Mesenteric fat pad (tissue), 1 donor: ENCODE measurements around the gene OR13G1. TPM values are rescaled to one million over a fixed set of nuclear protein-coding genes. Genes with fewer than 3 reads are reported as not detected.
"Not testable (repeated sequence)": the region's sequence is repeated elsewhere in the genome, so short reads cannot be mapped to it uniquely, and the experiment has no call there.

Experiments
- DNase-seq: peaks from one replicate; pipeline ENCODE4 v3.0.0-alpha.2; 2020; ENCODE audit warnings: low spot score
- long read RNA-seq: library from polyadenylated mRNA; unstranded; transcript quantifications from one replicate; pipeline ENCODE4 v2.0.0, GENCODE V29; 2020
- total RNA-seq: library from RNA; stranded (reverse); fragmentation: NEBNext Ultra II Directional; extraction: Animal tissue kit (Norgen Biotek cat#: 25700); gene quantifications from one replicate; pipeline ENCODE4 v1.2.1, GENCODE V29; 2021
- donor health status: DM: yes; HTN: yes; CAD: no.

The OR13G1 gene, protein sequence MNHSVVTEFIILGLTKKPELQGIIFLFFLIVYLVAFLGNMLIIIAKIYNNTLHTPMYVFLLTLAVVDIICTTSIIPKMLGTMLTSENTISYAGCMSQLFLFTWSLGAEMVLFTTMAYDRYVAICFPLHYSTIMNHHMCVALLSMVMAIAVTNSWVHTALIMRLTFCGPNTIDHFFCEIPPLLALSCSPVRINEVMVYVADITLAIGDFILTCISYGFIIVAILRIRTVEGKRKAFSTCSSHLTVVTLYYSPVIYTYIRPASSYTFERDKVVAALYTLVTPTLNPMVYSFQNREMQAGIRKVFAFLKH
- total RNA-seq: not detected
- long read RNA-seq: 0 reads

DNA sequence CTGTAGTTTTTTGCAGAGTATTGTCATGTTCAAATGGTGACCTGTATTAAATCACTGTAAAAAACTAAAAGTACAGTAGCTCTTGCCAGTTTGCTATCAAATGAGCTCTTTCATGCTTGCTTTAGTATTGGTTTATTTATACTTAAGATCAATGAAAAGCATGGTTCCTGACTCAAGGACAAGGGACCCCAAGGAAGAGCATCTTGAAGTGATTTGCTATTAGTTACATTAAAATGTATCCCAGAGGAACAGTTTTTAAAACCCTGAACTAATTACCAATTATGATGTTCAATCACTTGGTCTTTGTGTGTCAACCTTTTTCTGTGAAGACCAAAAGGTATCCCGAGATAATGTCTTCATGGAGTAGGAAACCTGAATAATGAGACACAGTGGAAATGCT is at the start of gene OR13G1:
Gene OR13G1 (minus strand): TSS at position 101 of the 400 bp plus-strand sequence. CDS start 6,698 bp downstream, outside the sequence.
- DNase-seq: no peak

DNA sequence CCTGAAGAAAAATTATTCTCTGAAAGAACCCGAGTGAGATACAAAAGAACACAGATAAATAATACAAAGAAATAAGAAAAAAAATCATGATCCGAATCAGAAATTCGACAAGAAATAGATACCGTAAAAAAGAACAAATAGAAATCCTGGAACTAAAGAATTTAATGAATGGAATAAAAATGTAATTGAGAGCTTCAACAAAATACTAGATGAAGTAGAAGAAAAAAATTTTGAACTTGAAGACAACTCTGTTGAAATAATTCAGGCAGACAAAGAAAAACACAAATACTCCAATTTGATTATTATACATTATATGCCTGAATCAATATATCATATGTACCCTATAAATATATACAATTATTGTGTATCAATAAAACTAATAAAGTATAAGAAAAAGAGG is 41.7 kb upstream of the OR13G1 start:
- DNase-seq: no peak

DNA sequence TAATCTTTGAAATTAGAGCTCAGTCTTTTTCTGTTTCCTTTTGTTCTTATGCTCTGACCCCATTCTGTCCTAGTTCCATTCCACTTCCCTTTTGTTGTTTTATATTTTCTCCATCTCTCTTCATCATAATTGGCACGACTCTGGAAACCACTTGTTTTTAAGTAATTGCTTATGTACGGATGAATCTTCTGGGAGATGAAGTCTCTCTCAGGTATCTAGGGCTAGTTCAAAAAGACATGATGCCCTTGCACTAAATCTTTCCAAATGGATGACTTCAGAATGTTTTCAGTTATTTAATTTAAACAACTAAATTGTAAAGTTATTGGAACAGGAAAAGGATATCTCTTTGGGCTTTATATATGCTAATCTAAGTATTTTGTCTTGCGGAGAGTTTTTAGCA is 37.0 kb upstream of the OR13G1 start, which contains the start of gene OR6F1:
Gene OR6F1 (minus strand): TSS at position 101 of the 400 bp plus-strand sequence. CDS start 3,891 bp downstream, outside the sequence.
- DNase-seq: no peak

DNA sequence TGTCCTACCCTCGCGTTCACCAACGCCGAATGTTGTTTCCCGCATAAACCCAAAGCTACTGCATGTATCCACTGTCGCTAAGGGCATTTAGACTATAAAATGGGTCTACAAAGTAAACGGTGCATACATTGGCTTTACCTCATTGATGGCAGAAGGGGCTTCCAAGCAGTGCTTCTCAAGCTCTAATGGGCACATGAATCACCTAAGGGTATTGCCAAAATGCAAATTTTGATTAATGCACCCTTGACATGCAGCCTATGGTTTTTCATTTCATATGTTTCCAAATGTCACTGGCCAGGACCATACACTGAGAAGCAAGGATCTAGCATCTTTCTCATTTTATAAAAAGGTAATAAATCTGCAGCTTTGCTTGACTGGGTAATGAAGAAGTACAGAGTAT is 34.2 kb upstream of the OR13G1 start:
- no peak for DNase-seq

DNA sequence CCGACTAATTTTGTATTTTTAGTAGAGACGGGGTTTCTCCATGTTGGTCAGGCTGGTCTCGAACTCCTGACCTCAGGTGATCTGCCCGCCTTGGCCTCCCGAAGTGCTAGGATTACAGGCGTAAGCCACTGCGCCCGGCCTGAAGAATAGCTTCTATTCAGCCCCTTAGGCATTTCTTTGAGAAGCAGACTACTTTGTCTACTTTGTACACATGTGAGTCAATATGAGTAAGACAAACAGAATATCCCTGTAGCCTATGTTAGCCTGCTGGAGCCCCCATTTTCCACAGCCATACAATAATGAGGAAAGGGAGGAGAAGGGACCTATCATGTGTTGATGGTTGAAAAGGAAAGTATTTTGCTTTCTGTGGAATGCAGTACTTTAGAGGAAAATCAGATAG is 31.1 kb upstream of the OR13G1 start:
- DNase-seq: not testable (repeated sequence)

DNA sequence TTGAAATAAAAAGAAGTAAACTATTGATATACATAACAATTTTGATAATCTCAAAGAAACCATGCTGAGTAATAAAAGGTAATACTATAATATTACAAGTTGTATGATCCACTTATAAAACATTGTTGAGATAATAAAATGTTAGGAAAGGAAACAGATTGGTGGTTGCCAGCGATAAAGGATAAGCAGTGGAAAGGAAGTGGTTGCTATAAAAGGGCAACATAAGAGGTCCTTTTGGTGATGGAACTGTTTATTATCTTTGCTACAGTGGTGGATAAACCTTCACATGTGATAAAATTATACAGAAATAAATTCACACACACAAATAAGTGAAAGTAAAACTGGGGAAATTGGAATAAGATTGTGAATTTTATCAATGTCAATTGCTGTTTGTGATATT is 21.8 kb upstream of the OR13G1 start:
- no peak for DNase-seq

DNA sequence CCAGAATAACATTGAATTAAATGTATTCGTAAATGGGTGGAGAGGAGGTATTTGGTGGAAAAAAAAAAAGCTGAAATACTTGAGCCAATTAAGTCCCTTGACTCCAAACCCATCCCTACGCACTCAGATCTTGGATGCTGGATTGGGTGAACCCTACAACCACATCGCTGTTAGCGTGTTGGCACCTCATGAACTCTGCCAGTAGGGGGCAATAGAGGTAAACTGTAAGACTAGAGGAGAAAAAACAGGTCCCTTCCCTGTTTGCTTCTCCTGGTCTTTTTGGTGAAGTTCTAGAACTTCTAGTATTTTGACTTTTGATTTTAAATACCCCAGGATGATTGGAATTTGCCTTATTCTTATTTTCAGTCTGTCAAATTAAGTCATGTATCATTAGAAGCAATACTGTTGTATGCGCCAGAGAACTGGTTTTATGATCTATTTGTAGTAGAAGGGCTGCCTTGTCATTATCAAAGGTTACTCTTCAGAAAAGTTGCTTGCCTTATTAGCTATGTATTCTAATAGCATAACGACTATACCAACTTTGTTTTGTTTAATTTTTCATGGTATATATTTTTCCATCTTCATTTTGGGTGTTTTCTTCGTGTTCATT is 1.9 kb upstream of the OR13G1 start:
- DNase-seq: no peak

DNA sequence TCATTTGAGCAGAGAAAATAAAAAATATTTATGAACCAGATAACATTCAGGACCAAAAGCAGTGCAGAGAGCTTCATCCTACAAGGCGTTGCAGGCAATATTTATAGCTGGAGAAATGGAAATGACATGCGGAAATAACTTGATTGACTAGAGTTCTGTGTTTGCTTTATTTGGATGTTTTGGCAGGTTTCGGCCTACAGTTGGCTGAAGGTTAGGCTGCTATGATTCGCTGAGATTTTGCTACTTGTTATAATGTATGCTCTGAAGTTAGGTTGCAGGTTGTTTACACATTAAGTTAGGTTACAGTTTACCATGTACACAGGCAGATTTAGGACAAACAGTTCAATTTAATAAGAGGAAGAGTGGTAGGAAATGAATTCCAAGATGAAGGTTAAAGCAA is 632 bp upstream of the OR13G1 start:
- DNase-seq: no peak

DNA sequence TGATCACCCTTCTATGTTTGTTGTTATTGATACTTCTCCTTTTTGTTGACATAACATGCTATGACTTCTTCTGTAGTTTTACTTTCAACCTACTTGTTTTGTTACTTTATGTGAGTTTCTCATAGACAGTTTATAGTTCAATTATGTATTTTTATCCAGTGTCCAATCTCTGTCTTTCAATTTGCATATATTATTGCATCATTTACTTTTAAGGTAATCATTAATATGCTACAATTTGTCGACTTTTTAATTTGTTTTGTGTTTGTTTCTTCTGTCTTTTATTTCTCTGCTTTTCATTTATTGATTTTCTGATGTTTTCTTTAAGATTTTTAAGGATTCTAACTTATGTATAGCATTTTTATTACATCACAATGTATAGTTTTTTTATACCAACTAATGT is 10.3 kb downstream of the OR13G1 start:
- DNase-seq: no peak

DNA sequence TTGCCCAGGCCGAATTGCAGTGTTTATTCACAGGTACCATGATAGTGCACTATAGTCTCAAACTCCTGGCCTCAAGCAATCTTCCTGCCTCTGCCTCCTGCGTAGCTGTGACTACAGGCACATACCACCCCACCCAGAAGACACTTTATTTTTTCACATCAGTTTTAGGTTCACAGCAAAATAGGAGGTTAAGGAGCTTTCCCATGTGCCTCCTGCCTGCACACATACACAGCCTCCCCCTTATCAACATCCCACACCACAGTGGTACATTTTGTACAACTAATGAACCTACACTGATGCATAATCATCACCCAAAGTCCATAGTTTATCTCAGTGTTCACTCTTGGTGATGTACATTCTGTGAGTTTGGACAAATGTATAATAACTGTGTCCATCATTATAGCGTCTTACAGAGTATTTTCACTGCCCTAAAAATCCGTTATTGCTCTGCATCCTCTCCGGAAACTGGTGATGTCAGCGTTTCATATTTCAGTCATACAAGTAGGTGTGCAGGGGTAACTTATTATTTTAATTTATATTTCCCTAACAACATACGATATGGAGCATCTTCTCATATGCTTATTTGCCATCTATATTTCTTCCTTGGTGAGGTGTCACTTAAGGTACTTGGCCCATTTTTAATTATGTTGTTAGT is 23.2 kb downstream of the OR13G1 start:
- DNase-seq: no peak

DNA sequence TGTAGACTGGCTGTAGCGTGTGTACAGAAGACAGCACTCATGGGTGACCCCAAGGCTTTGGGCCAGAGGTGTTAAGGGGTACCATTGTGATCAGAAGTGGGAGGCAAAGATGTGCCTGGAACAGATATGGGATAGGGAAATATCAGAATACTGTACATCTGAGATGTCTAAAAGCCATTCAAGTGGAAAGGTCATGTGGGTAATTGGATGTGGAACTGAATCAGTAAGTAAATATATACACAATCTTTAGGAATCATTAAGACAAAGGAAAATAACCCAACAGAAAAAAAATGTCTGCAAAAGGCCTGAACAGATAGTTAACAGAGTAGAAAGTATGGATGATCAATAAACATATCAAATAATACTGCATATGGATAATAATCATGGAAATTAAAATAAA is 26.5 kb downstream of the OR13G1 start:
- no peak for DNase-seq

DNA sequence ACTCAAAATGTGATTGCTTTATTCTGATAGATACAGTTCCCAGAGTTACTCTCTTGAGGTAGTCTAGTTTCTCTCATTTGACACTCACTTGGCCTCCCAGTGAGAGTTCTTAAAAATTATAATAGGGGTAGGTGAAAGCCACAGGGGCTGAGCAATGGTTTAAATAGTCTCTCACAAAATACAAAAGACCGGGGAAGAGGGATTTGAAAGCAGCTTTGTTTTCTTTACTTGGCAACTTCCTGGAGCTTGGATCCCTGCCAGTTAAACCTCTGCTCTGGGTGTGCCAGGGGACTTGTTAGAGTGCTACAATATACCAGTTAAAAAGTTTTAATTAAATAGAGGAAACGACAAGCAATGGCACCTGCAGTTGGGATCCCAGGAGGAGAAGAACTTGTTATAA is 31.7 kb downstream of the OR13G1 start:
- no peak for DNase-seq

DNA sequence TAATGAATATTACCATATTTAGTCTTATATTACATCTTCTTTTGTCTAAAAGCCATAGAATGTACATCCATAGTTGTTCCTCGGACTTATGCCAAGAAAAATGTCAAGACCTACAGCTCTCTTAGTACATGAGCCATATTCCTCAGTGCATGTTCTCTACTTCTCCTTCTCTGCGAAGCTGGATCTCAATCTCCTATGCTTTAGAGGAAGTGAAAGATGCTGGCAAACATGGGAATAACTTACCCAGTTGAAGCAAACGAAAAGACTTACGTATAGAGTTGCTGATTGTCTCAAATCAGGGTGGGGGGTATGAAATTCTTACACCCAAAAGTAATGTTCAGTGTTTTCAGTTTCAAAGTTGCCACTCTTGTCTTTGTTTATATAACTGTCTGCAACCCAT is 32.7 kb downstream of the OR13G1 start:
- DNase-seq: no peak

DNA sequence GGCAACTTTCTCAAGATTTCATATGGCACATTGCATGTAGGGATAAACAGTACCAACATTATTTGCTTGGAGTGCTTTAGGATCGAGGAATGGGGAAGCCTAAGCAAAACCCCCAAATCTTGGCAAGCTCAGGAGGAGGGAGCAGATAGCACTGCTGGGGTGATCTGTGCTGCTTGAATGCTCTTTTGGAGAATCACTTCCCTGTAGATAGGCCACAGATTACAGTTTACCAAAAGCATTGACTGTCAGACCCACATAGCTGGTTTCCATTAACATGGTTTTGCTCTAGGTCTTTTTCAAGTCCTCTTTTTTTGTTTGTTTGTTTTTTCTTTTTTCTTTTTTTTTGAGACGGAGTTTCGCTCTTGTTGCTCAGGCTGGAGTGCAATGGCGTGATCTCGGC is 36.8 kb downstream of the OR13G1 start:
- DNase-seq: no peak

DNA sequence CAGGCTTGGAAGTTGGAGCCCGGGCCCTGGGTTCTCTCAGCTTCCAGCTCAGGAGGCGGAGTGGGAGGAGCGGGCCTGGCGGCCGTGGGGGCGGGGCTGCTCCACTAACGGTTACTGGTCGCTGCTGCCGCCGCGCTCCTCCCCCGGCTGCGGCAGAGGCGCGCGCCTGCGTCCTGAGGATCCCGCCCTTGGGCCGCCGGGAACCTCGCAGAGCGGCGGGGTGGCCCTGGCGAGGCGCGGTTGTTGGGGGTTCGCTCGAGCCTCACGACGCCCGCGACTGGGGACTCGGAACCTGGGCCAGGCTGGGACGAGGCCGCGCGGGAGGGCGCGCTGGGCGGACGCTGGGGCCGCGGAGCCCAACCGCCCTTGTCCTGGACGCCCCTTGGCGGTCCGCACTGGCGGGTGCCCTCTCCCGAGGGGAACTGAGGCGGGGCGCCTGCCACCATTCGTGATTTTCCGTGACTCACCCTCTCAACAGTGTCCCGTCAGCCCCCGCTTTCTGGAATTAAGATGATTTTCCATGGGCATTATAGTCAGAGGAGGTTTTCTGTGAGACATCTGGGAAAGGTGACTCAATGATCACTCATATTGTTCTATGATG is 40.1 kb downstream of the OR13G1 start:
- DNase-seq: peak; percentile 93

DNA sequence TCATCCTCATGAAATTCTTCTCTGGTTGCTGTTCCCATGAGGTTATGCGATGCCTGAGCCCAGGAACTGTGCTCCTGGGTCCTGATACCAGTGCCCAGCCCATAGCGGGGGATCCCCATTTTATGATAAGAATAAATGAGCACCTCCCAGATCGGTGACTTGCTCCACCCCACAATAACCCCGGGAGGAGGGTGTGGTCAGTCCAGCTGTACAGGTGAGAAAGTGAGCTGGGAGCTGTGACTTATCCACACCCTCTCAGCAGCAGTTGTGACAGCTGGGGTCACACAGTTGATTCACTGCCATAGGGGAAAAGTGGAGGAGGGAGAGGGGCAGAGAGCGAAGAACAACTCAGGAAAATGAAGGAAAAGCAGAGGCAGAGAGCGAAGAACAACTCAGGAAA is 40.8 kb downstream of the OR13G1 start:
- DNase-seq: no peak

DNA sequence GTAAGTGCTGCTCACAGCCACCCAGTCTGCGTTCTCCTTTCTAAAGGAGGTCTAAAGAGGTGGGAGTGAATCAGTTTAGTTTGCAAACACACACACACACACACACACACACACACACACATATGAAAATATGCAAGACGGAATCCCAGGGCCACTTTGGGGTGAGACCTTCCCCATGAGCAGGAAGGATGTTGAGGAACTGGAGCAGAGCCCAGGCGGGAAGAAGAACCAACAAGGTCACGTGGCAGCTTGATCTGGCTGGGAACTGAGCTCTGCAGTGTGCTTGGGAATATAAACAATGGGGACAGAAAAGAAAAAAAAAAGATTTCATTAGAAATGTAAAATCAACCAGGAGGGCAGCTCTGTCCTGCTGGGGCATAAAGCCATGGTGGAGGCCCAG is 41.5 kb downstream of the OR13G1 start:
- no peak for DNase-seq

DNA sequence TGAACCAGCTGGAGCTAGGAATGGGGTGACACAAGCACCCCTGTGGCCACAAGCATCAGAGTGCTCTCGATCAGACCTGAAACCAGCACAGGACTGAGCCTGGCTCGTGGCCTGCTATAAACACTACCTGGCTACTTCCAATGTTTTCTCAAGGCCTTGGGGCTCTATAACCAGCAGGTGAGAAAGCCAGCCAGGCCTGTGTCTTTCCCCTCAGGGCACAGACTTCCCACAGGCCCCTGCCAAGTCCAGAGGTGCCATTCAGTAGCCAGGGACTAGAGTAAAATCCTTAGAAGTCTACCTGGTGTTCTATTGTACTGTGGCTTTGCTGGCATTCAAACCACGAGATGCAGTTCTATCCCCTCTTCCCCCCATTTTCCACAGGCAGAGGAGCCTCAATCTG is 51.6 kb downstream of the OR13G1 start:
- DNase-seq: no peak
